ENCODE results near the gene GPR78. TPM values are rescaled to one million over a fixed set of nuclear protein-coding genes. Genes with fewer than 3 reads are reported as not detected.

The GPR78 gene
- total RNA-seq, 1 experiment from 2014 or later = not detected

- H3K27me3 ChIP-seq (ENCODE audit: control insufficient read depth, insufficient read depth, low read length) = peaks cover 2% of the 10 kb centered on the region; the same call in 1 of the 2 replicates
- CTCF ChIA-PET = no interaction called here
Observed at GRCh38 chr4:8587469-8588195, 7.4 kb downstream of the GPR78 start.

GRCh38 chr4:8588196-8588470, 7.9 kb downstream of the GPR78 start:
- in situ Hi-C loops (cut with HindIII; ENCODE audit: low pct_unique_long_range_greater_than_20kb, low sequenced_read_pairs) = no loop called here
- no peak for ATAC-seq
- no peaks in the 10 kb centered on the region for H3K36me3 ChIP-seq (ENCODE audit: control insufficient read depth, insufficient read depth, low read length)
- BruUV-seq (replicated peaks) = no TSS peak
- DNase-seq (ENCODE audit: low read depth, low spot score) = no peak
- H3K4me3 ChIP-seq (ENCODE audit: low read depth in 2 of 2, low read length in 2 of 2) = no peak overlapping the region
- no peaks in the 10 kb centered on the region for H3K4me1 ChIP-seq (ENCODE audit: control insufficient read depth, insufficient read depth, low read length)
- intact Hi-C loops (cut with micrococcal nuclease; ENCODE audit: unreplicated experiment) = no loop called here
- H3K27me3 ChIP-seq (ENCODE audit: control insufficient read depth, insufficient read depth, low read length) = peaks cover 2% of the 10 kb centered on the region; the same call in 1 of the 2 replicates
- POLR2A ChIA-PET = no interaction called here
- TF ChIP-seq POLR2AphosphoS5 (IDR thresholded peaks at IDR 0.05; ENCODE audit: low read depth, low read length) (no peak), TCF7L2 (IDR thresholded peaks at IDR 0.05; ENCODE audit: low read depth, low read length) (no peak), SIN3A (IDR thresholded peaks at IDR 0.05; ENCODE audit: borderline replicate concordance, insufficient read depth, low read depth, low read length) (no peak), CTCF (IDR thresholded peaks at IDR 0.05) (no peak), REST (IDR thresholded peaks at IDR 0.05; ENCODE audit: insufficient read depth in 1 of 2, low read depth in 2 of 2, low read length in 1 of 2) (no peak)
- no peak overlapping the region for H3K27ac ChIP-seq (ENCODE audit: low read length)
- no peaks in the 10 kb centered on the region for H3K9me3 ChIP-seq (ENCODE audit: control insufficient read depth, insufficient read depth, low read depth, low read length)
- CTCF ChIA-PET = no interaction called here

More at GRCh38 chr4:8587469-8588195, 7.4 kb downstream of the GPR78 start:
- intact Hi-C loops (cut with micrococcal nuclease; ENCODE audit: unreplicated experiment) = no loop called here
- TF ChIP-seq CTCF (IDR thresholded peaks at IDR 0.05) = no peak
- no peak for TF ChIP-seq TCF7L2 (IDR thresholded peaks at IDR 0.05; ENCODE audit: low read depth, low read length)
- no TSS peak for BruUV-seq (replicated peaks)
- in situ Hi-C loops (cut with HindIII; ENCODE audit: low pct_unique_long_range_greater_than_20kb, low sequenced_read_pairs) = no loop called here
- ATAC-seq = no peak
- Histone ChIP-seq H3K9me3 (ENCODE audit: control insufficient read depth, insufficient read depth, low read depth, low read length) (no peaks in the 10 kb centered on the region), H3K4me1 (ENCODE audit: control insufficient read depth, insufficient read depth, low read length) (no peaks in the 10 kb centered on the region), H3K36me3 (ENCODE audit: control insufficient read depth, insufficient read depth, low read length) (no peaks in the 10 kb centered on the region), H3K27ac (ENCODE audit: low read length) (no peak overlapping the region), H3K4me3 (ENCODE audit: low read depth in 2 of 2, low read length in 2 of 2) (no peak overlapping the region)
- POLR2A ChIA-PET = no interaction called here
- no peak for DNase-seq (ENCODE audit: low read depth, low spot score)
